ENCODE measurements around the gene LPO.

DNA sequence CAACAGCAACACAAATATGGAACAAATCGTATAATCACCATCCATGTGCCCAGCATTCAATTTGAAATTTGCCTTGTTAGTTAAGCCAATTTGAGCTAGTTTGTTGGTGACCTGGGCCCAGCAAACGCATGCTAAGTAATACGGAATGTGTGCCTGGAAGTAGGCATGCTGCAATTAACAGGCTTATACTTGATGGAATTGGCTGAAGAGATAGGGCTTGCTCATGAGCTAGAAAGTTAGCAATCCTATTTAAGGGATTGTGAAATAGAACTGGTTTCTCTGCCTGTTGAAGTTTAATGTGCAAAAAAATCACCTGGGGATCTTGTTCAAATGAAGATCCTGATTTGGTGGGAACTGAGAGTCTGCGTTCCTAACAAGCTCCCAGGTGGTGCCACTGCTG lies 8.5 kb upstream of the LPO start:
- TF ChIP-seq, protein P1, sequence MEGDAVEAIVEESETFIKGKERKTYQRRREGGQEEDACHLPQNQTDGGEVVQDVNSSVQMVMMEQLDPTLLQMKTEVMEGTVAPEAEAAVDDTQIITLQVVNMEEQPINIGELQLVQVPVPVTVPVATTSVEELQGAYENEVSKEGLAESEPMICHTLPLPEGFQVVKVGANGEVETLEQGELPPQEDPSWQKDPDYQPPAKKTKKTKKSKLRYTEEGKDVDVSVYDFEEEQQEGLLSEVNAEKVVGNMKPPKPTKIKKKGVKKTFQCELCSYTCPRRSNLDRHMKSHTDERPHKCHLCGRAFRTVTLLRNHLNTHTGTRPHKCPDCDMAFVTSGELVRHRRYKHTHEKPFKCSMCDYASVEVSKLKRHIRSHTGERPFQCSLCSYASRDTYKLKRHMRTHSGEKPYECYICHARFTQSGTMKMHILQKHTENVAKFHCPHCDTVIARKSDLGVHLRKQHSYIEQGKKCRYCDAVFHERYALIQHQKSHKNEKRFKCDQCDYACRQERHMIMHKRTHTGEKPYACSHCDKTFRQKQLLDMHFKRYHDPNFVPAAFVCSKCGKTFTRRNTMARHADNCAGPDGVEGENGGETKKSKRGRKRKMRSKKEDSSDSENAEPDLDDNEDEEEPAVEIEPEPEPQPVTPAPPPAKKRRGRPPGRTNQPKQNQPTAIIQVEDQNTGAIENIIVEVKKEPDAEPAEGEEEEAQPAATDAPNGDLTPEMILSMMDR (IDR thresholded peaks at IDR 0.05; ENCODE audit: low read length) = no peak
- TF ChIP-seq EZH2 (optimal IDR thresholded peaks at IDR 0.05; ENCODE audit: low read depth, low read length) = no peak

Data from MM.1S (cell line).